DOHH2 (cell line): ENCODE measurements around the gene SHPK.

Experiments used
- H3F3A ChIP-seq: fragments of 200-600 bp; sonication (generic), shearing (Covaris generic); 2 replicates; pipeline ENCODE4 v1.6.0; 2016; ENCODE audit warnings: antibody characterized with exemption, mild to moderate bottlenecking; ENCODE audit not compliant: control insufficient read depth, insufficient read depth
- H3K27ac ChIP-seq: fragments of 200-600 bp; sonication (generic); 2 replicates; pipeline ENCODE4 v1.5.1; 2014; ENCODE audit warnings: low read depth, mild to moderate bottlenecking, low read length, moderate library complexity
- H3K27me3 ChIP-seq: fragments of 200-600 bp; sonication (generic); 2 replicates; pipeline ENCODE4 v1.6.1; 2014; ENCODE audit warnings: mild to moderate bottlenecking, low read length, mixed read lengths; ENCODE audit not compliant: control insufficient read depth
- H3K36me3 ChIP-seq: fragments of 200-600 bp; sonication (generic); 2 replicates; pipeline ENCODE4 v1.6.1; 2014; ENCODE audit warnings: mild to moderate bottlenecking, low read length, moderate library complexity, mixed read lengths; ENCODE audit not compliant: control insufficient read depth
- H3K4me1 ChIP-seq: fragments of 200-600 bp; sonication (generic); 2 replicates; pipeline ENCODE4 v1.6.1; 2014; ENCODE audit warnings: mild to moderate bottlenecking, low read length, mixed read lengths; ENCODE audit not compliant: control insufficient read depth
- H3K4me2 ChIP-seq: fragments of 200-600 bp; sonication (generic); 2 replicates; pipeline ENCODE4 v1.6.0; 2014; ENCODE audit warnings: mild to moderate bottlenecking, low read length, moderate library complexity
- H3K4me3 ChIP-seq: fragments of 200-600 bp; sonication (generic); 2 replicates; pipeline ENCODE4 v1.5.1; 2014; ENCODE audit warnings: mild to moderate bottlenecking, low read length, mixed read lengths
- H3K79me2 ChIP-seq: fragments of 200-600 bp; sonication (generic); 2 replicates; pipeline ENCODE4 v1.6.1; 2014; ENCODE audit warnings: mild to moderate bottlenecking, low read length, mixed read lengths; ENCODE audit not compliant: control insufficient read depth
- H3K9me2 ChIP-seq: fragments of 200-600 bp; sonication (generic); replicated peaks from 2 replicates; pipeline ENCODE4 v1.6.1; 2014; ENCODE audit warnings: mild to moderate bottlenecking, low read length, mixed read lengths; ENCODE audit not compliant: control insufficient read depth
- H3K9me3 ChIP-seq: fragments of 200-600 bp; sonication (generic); 2 replicates; pipeline ENCODE4 v1.6.1; 2014; ENCODE audit warnings: antibody characterized with exemption, low read length, mixed read lengths; ENCODE audit not compliant: control insufficient read depth, insufficient read depth
- H4K20me1 ChIP-seq: fragments of 200-600 bp; sonication (generic); 2 replicates; pipeline ENCODE4 v1.6.0; 2014; ENCODE audit warnings: low read depth, mild to moderate bottlenecking, antibody characterized with exemption, low read length, moderate library complexity; ENCODE audit not compliant: control insufficient read depth, insufficient read depth
- CTCF ChIP-seq: fragments of 200-600 bp; sonication (generic); IDR thresholded peaks from one replicate; pipeline ENCODE4 v1.5.1; 2014; ENCODE audit warnings: antibody characterized with exemption, mild to moderate bottlenecking, low read depth, low read length; ENCODE audit not compliant: poor library complexity, severe bottlenecking
- EZH2phosphoT487 ChIP-seq: fragments of 200-600 bp; sonication (generic); IDR thresholded peaks from 2 replicates; pipeline ENCODE4 v1.6.1; 2017; ENCODE audit warnings: borderline replicate concordance, mild to moderate bottlenecking, antibody characterized with exemption, low read length, moderate library complexity, mixed read lengths

SHPK gene

GRCh38 chr17:3665834-3666233 lies 29.8 kb upstream of the SHPK start:
- Histone ChIP-seq H3K79me2 (peaks cover 29% of the 10 kb centered on the region), H3K4me1 (peaks cover 19% of the 10 kb centered on the region), H3K9me3 (no peaks in the 10 kb centered on the region), H3K27me3 (no peaks in the 10 kb centered on the region), H3K9me2 (no peaks in the 10 kb centered on the region), H3K27ac (no peak overlapping the region), H3F3A (no peaks in the 10 kb centered on the region), H4K20me1 (peaks cover 4% of the 10 kb centered on the region; the same call in 1 of the 2 replicates), H3K4me3 (no peak overlapping the region), H3K36me3 (peaks cover 18% of the 10 kb centered on the region), H3K4me2 (no peak overlapping the region)
- TF ChIP-seq EZH2phosphoT487 (no peak), CTCF (no peak)

GRCh38 chr17:3663102-3664011 lies 27.3 kb upstream of the SHPK start:
- no peaks in the 10 kb centered on the region for H3K9me2 ChIP-seq
- H4K20me1 ChIP-seq, result no peaks in the 10 kb centered on the region
- no peak overlapping the region for H3K4me2 ChIP-seq
- H3K4me3 ChIP-seq, result no peak overlapping the region
- TF ChIP-seq CTCF, result no peak
- no peak for TF ChIP-seq EZH2phosphoT487
- peaks cover 6% of the 10 kb centered on the region for H3K4me1 ChIP-seq
- H3K79me2 ChIP-seq, result peaks cover 7% of the 10 kb centered on the region; the same call in 1 of the 2 replicates
- H3K36me3 ChIP-seq, result no peaks in the 10 kb centered on the region
- H3K27ac ChIP-seq, result no peak overlapping the region
- H3K27me3 ChIP-seq, result no peaks in the 10 kb centered on the region
- no peaks in the 10 kb centered on the region for H3F3A ChIP-seq
- H3K9me3 ChIP-seq, result no peaks in the 10 kb centered on the region

GRCh38 chr17:3660311-3660891 lies 24.4 kb upstream of the SHPK start:
- H3K36me3 ChIP-seq, result no peaks in the 10 kb centered on the region
- no peak for TF ChIP-seq CTCF
- no peak for TF ChIP-seq EZH2phosphoT487
- no peak overlapping the region for H3K27ac ChIP-seq
- no peaks in the 10 kb centered on the region for H3K9me3 ChIP-seq
- H3F3A ChIP-seq, result no peaks in the 10 kb centered on the region
- H3K4me3 ChIP-seq, result no peak overlapping the region
- H3K4me2 ChIP-seq, result no peak overlapping the region
- no peaks in the 10 kb centered on the region for H3K9me2 ChIP-seq
- no peaks in the 10 kb centered on the region for H3K27me3 ChIP-seq
- no peaks in the 10 kb centered on the region for H3K4me1 ChIP-seq
- H4K20me1 ChIP-seq, result no peaks in the 10 kb centered on the region
- no peaks in the 10 kb centered on the region for H3K79me2 ChIP-seq
